ENCODE data around the gene TASP1.
A peak's percentile ranks its signal among the peaks of the same experiment; 100 is the strongest.

TASP1 gene

DNA sequence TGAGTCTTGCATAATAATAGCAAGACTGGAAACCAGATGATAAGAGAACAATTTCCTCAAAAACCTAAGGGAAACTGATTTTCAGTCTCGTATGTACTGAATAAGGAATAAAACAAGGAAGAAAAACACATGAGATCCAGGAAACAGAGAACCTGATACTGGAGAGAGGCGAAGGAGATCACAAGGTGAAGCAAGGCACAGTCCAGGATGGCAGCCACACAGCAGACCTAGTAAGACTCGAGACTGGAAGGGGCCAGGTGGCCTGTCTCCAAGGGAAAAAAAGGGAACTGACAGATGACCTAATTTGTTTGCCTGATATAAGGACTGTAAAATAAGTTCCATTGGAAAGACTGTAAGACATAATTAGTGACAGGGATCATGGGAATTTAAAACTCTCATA is 71.1 kb downstream of the TASP1 start:
- DNase-seq: no peak

- no peak for DNase-seq
Observed at GRCh38 chr20:13563854-13564253, 74.9 kb downstream of the TASP1 start.

DNA sequence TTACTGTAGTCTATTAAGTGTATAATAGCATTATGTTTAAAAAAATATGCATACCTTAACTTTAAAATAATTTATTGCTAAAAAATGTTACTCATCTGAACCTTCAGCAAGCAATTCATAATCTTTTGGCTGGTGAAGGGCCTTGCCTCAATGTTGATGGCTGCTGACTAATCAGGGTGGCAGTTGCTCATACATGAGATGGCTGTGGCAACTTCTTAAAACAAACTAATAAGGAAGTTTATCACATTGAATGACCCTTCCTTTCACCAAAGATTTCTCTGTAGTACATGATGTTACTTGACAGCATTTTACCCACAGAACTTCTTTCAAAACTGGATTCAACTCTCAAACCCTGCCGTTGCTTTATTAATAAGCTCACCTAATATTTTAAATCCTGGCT is 84.0 kb downstream of the TASP1 start:
- no peak for DNase-seq

- DNase-seq: no peak
Observed at GRCh38 chr20:13554076-13554475, 84.7 kb downstream of the TASP1 start.

DNA sequence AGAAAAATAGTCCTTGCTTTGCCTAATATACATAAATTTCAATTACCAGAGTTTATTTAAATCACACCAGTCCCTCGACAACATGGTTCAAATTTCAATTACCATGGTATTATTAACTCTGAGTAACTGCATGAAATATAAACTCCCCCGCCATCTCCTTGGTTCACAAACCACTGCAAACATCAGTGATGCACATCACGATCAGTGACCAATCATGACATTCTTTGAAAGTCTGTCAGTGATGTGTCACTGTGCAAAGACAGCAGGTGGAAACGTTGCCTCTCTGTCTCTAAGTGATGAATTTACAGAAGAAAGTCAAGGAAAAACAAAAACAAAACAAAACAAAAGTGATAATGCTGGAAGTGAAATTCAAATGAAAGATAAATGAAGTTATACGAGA is 86.7 kb downstream of the TASP1 start:
- no peak for DNase-seq

DNA sequence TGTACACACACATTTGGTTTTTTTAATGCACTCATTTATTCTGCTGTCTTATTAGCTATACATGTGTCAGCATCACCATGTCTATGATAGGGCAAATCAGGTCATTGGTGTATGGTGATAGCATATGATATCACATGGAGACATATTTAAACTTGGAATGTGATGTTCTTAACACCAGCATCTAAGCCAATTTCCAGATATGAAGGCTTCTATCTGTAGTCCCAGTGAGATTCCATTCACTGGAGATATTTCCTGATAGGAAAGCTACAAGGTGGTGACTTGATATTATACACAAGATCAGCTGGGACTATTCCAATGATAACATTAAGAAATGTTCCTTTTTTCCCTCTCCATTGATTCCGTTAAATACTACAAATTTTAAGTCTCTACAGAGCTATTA is 89.3 kb downstream of the TASP1 start:
- no peak for DNase-seq

DNA sequence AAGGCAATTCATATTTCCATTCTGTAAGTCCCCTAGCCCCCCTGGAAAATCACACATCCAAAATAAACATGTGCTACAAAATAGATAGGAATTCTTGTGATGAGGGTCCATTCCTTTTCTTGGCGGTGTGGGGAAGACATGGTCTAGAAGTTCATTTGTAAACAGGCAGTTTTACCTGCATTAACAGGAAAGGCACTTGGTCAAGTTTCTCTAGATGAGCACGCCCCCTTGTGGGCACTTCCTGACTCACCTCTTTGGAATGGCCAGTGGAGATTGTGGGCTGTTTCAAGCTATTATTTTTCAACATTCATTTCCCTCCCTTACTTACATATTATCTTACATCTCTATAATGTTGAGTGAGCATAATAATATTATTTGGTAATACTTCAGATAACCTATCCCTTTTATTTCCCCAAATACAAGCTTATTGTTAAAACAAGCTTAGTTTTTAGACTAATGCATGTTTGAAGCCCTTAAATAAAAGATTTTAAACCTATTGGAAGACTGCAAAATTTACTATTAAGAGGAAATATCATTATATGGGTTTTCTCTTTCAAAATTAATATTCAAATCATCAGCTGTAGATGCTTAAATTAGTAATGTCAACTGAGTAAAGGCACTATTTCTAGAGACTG is 92.1 kb downstream of the TASP1 start:
- peak; percentile 4 for DNase-seq

DNA sequence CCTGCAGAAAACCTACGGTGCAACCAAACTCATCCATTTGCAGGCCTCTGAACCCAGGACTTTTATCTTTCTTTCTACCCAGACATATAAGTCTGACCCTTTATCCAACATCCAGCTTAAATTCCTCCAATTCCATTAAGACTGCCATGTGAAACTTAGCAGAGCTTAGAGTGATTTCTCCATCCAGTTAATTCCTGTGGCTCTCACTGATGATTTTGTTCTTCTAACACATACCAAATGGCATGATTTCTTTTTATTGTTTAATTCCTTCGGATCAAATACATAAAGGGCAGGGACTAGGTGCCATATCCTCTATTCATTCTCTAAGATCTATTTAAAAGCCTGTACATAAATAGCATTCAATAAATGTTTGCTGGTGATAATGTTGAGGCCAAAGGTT is 92.9 kb downstream of the TASP1 start:
- no peak for DNase-seq

GRCh38 chr20:13543783-13544182 is 94.9 kb downstream of the TASP1 start:
- DNase-seq: no peak

DNA sequence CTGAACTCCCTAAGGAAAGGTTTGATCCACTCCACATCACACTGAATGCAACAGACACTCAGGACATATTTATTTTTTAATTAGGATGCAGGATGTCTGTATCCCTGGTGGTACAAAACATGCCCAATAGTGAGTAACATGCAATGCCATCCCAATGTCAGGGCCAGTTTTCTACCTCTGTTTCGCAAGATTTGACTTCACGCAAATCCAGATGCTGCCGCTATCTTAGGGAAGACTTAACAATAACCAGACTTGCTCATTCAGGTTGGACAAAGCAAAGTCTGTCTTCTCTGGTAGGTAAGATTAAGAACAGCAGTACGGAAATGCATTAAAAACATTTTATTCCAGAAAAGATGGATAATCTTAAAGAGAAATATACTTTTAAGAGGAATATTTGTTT is 103.1 kb downstream of the TASP1 start:
- no peak for DNase-seq

- DNase-seq: no peak
Observed at GRCh38 chr20:13533946-13534345, 104.8 kb downstream of the TASP1 start.

GRCh38 chr20:13530146-13530545 is 108.6 kb downstream of the TASP1 start:
- DNase-seq: no peak

DNA sequence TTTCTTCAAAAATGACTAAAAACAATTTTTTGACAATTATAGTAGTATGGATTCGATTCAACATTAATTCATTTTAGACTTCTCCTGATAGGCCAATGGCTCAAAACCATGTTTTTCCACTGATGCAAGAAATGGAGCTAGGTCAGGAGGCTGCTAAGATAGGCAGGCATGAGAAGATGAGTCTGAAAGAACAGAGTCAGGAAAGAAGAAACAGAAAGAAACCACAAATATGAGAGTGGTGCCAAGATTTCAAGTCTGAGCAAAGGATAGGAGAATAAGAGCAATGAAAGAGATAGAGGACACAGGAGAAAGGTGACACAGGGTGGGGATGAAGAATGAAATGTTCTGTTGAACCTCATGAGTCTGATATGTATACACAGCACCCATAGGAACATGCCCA is 112.2 kb downstream of the TASP1 start:
- DNase-seq: no peak

- no peak for DNase-seq
Observed at GRCh38 chr20:13525225-13525940, 113.3 kb downstream of the TASP1 start.

- no peak for DNase-seq
Observed at GRCh38 chr20:13524339-13524738, 114.4 kb downstream of the TASP1 start.

- DNase-seq: no peak
Observed at GRCh38 chr20:13517831-13518230, 120.9 kb downstream of the TASP1 start.

DNA sequence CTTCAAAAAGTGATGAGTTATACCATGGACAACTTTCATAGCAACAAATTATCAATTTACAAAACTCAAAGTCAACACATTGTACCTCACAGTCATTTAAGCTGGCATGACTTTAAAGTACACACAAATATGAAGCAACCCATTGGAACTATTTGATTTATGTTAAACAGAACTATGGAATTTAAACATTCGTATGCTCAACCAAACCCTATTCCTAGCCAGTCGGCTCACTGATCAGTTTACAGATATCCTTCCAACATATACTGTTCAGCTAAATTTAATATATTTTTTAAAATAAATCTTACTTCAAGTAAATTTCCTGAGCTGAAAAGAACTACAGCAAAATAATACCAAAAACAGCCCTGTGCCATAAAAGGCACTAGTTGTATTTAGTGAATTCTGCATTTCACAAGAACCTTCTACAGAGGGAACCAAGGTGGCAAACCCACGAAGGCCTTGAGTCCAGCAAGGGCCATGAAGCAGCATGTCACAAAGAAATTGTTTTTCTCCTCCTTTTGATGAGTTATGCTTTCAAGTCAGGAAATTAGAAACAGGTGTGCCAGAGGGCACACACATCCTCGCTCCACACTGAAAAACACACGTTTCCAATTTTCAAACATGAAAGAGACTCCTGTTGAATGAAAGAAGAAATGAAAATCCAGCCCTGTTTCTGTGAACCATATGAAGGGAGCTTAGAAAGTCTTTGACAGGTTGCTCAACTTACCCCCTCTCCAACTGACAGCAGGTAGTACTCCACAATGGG is 122.8 kb downstream of the TASP1 start:
- DNase-seq: no peak

GRCh38 chr20:13515291-13515690 is 123.4 kb downstream of the TASP1 start:
- DNase-seq: no peak

DNA sequence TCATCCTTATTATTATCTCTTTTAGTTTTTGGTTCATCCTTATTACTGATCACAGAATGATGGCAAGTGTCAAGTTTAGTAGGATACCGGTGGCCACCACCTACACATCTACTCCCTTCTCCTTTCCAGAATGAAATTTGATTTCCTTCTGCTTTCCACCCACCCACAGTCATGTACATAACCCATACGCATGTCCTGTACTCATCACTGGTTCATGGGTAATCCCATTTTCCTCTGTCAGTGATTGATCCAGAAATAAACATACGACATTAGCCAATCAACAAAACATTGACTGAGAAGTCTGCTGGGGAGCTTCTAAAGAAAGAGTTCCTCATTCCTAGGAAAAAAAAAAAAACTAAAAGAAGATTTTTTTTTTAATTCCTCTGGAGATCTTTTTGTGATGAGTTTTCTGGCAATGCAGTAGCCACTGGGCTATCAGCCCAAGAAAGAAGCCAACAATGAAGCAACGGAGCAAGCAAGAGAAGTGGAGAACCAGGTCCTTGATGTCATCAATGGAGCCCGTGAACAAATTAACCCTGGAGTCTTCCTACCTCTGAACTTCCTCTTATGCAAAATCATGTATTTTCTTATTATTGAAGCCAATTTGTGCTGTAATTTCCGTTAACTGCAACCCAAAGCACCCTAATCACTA is 127.8 kb downstream of the TASP1 start:
- no peak for DNase-seq

DNA sequence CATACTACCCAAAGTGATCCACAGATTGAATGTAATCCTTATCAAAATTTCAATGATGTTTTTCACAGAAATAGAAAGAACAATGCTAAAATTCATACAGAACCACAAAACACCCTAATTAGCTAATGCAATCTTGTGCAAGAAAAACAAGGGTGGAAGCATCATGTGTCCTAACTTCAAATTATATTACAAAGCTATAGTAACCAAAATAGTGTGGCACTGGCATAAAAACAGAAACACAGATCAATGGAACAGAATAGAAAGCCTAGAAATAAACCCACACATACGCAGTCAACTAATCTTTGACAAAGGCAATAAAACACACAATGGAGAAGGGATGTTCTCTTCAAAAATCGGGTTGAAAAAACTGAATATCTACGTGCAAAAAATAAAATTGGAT is 131.1 kb downstream of the TASP1 start:
- no peak for DNase-seq

- DNase-seq: no peak
Observed at GRCh38 chr20:13501500-13501899, 137.2 kb downstream of the TASP1 start.

- no peak for DNase-seq
Observed at GRCh38 chr20:13494019-13494418, 144.7 kb downstream of the TASP1 start.

DNA sequence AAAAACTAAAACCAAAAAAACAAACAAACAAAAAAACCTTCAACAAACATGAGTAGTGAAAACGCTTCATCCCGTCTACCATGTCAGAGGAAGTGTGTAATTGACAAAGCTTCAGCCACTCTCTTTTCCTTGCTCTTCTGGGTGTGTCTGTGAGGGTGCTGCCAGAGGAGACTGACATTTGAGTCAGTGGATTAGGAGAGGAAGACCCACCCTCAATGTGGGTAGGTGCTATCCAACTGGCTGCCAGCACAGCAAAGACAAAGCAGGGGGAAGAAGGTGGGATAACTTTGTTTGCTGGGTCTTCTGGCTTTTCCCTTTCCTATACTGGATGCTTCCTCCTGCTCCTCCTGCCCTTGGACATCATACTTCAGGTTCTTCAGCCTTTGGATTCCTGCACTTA is 145.6 kb downstream of the TASP1 start:
- no peak for DNase-seq

GRCh38 chr20:13492001-13492481 is 146.7 kb downstream of the TASP1 start:
- no peak for DNase-seq

All from NCI-H446 treated with DMSO at 0.1 percent for 48 hours (cell line).